Fibroblast of skin of left biceps (primary cell): Measurements from ENCODE around the gene LDB1.

Source experiments
- DNase-seq, 2 experiments: peaks; one replicate each; pipeline ENCODE4 v3.0.0-alpha.2; 2013; ENCODE audit warnings: low read depth in 2 of 2

The LDB1 gene, protein sequence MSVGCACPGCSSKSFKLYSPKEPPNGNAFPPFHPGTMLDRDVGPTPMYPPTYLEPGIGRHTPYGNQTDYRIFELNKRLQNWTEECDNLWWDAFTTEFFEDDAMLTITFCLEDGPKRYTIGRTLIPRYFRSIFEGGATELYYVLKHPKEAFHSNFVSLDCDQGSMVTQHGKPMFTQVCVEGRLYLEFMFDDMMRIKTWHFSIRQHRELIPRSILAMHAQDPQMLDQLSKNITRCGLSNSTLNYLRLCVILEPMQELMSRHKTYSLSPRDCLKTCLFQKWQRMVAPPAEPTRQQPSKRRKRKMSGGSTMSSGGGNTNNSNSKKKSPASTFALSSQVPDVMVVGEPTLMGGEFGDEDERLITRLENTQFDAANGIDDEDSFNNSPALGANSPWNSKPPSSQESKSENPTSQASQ

DNA sequence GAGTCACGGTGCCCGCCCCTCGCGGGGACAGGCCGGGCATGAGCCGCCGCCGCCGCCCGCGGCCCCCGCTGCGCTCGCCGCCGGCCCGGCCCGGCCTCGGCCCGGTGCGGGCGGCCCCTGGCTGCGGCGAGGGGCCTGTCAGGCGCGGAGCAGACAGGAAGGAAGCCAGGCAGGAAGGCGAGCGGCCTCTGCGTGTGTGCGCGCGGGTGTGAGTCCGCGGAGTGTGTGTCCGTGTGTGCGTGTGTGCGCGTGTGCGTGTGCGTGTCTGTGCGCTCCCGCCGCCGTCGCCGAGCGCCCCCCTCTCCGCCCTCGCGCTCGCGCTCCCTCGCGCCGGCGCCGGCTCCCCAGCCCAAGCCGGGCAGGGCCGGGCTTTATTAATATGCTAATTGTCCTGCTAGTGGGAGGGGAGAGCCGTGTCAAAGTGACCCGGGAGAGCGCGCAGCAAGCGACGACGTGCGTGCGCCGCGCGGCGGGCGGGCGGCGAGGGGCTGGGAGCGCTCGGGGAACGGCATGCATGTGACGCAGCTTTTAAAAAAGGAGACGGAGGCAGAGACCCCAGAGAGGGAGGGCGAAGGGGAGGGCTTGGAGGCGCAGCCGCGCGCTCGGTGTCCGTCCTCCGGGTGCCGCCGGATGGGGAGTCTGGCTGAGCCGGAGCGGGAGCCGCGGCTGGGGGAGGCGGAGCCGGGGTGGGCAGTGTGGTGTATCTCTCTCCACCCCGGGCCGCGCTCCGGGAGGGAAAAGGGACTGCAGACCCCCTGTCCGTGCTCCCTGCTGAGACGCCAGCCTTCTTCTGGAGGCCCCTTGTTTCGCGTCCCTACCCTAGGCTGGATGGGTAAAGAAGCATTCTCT, at the start of gene LDB1:
TSS of gene LDB1 (minus strand) at position 227 of the 849 bp plus-strand sequence. CDS start 258 bp downstream, outside the sequence.
- DNase-seq, result peak; percentile 67 to 68

DNA sequence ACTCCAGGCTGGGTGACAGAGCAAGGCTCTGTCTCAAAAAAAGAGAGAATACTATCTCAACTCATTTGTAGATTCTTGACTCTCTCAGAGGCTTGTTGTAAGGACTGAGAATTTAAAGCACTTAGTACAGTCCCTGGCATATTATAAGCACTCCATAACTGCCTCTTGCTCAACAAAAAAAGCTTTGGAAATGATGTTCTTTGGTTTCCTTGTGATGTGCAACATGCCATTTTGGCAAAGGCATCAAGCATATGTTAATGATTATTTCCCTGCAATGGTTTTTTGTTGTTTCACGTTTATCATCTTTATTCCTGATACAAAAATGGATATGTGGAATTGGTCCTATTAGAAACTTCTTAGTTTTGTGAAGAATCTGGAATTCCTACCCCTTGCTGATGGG, 47.7 kb upstream of the LDB1 start:
- peak; percentile 23 to 28 for DNase-seq

DNA sequence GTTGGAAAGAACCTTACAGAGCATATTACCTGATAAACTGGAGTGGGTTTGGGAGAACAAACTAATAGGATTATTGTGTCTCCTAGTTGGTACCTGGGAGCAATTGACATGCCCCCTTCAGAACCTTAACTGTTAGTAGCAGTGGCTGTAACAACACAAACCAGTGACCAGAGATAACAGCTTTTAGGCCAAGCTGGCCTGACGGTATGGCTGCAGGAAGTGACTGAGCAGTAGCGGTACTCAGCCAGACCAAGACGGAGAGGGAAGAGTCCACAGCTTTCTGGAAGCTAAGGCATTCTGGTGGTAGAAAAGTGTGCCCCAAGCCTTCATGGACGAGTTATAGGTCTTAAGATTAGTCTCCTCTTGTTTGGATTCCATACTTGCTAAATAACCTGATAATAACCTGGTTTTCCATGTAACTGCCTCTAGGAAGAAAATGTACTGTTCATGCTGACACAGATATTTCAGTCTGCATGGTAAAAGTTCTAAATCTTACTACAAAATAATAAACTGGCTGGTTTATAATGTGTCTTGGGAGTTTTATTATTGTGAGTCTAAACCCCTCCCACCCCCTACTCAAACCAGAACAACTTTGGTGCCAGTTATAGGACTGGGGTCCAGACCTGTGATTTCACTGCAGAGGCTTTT, 43.3 kb upstream of the LDB1 start:
- no peak for DNase-seq

DNA sequence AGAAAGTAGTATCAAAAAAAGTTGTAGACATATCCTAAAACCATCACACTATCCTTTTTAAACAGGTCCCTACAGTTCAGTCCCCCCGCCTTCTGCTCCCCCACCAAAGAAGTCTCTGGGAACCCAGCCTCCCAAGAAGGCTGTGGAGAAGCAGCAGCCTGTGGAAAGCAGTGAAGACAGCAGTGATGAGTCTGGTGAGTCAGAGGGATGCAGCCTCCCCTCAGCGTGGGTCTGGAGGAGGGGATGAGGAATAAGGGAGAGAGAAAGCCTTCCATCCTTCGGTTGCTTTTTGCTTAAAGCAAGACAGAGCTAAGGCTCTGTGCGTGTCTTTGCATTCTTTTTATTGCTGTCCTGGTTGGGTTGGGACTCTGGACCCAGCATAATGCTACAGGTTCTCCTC, 39.7 kb upstream of the LDB1 start:
- no peak for DNase-seq

DNA sequence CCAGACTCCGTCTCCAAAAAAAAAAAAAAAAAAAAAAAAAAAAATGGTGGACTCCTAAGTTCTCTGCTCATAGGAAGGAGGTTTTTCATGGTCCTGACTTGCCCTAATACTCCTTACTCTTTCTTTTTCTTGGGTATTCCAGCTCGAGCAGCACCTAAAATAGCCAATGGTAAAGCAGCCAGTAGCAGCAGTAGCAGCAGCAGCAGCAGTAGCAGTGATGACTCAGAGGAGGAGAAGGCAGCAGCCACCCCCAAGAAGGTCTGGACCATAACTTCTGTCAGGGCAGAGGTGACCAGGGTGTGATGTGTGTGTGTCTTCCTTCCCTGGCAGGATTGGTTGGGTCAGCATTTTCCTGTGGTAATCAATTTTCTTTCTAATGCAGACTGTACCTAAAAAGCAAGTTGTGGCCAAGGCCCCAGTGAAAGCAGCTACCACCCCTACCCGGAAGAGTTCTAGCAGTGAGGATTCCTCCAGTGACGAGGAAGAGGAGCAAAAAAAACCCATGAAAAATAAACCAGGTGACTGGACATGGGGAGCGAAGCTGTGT, 39.0 kb upstream of the LDB1 start:
- no peak for DNase-seq

DNA sequence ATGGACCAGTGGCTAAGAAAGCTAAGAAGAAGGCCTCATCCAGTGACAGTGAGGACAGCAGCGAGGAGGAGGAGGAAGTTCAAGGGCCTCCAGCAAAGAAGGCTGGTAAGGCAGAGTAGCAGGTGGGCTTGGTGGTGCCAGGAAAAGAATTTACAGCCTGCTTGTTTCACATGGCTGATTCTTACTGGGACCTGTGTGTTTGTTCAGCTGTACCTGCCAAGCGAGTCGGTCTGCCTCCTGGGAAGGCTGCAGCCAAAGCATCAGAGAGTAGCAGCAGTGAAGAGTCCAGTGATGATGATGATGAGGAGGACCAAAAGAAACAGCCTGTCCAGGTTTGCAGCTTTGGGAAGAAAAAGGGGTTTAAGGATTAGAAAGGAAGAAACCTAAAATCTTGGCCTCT, 37.1 kb upstream of the LDB1 start:
- DNase-seq, result no peak

DNA sequence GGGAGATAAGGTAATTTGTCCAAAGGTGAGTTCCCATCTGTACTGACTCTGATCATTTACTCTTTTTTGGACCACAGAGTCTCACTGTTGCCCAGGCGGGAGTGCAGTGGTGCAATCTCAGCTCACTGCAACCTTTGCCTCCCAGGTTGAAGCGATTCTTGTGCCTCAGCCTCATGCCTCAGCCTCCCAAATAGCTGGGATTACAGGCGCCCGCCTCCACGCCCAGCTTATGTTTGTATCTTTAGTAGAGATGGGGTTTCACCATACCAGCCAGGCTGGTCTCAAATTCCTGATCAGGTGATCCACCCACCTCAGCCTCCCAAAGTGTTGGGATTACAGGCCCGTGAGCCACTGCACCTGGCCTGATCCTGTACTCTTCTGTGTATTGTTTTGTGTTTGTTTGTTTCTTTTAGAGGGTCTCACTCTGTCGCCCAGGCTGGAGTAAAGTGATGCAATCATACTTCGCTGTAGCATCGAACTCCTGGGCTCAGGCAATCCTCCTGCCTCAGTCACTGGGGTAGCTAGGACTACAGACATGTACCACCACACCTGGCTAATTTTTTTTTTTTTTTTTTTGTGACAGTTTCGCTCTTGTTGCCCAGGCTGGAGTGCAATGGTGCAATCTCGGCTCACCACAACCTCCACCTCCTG, 34.4 kb upstream of the LDB1 start:
- DNase-seq, result no peak

DNA sequence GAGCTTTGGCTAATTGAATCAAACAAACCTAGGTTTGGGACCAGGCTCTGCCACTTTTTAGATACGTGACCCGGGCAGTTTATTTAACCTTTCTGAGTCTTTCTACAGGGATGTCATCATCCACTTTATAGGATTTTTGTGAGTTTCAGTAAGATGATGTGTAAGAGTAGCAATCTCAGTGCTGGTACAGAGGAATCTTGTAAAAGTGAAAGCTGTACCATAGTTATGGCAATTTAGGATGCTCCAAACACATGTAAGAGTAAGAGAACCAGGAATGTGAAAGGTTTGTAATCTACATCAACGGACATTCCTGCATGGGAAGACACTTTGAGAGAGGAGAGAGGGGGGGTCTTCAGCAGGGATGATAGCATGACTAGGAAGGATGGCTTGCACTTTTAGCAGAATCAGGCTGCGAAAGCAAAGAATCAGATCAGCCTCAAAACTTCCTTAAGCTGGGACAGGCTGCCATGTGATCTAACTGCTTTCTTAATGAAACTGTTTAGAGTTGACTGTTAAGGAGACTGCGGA, 33.0 kb upstream of the LDB1 start:
- no peak for DNase-seq

DNA sequence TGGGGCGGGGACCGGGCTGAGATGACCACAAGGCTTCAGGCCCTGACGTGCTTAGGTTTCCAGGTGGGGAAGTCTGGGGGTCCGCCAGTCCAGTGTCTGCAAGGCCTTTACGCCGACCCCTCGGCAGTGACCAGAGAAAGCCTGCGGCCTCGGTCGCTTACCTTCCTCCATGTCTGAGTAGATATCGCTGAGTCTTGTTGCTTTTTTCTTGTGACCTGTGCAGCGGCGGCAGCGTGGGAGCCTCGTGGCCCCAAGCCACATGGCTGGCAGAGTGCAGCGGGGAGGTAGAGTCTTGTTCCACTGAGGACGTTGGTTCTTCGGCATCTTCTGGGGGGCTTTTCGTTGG, 32.4 kb upstream of the LDB1 start:
- no peak for DNase-seq

DNA sequence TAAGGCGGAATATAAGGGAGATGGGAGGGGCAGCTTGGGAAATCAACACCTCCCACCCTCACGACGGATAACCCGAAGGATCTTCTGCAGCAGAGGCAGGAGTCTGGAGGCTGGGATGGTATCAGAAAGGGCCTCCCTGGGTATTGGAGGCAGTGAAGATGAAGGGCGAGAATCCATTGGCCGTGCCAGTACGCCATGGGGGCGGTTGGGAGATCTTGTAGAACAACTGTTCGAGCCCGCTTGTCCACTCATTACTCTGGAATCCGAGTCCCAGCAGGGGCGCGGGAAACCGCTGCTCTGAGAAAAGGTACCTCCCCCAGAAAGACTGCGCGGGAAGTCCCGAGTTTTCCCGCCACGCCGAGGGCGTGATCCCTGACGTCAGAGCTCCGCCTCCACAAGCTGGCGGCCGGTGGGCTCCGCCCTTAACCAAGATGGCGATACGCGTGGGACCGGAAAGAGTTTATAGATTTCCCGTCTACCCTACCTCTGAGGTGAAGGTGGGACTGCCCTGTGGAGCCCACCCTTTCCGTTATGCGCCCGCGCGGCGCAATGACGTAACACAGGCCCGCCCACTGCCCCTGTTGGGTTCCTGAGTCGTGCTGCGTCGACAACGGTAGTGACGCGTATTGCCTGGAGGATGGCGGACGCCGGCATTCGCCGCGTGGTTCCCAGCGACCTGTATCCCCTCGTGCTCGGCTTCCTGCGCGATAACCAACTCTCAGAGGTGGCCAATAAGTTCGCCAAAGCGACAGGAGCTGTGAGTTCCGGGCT, 31.8 kb upstream of the LDB1 start, which contains the start of gene NOLC1:
TSS of gene NOLC1 (plus strand) at position 616 of the 771 bp plus-strand sequence. CDS start at position 638, 22 bp downstream.
- DNase-seq, result peak; percentile 98 to 99

DNA sequence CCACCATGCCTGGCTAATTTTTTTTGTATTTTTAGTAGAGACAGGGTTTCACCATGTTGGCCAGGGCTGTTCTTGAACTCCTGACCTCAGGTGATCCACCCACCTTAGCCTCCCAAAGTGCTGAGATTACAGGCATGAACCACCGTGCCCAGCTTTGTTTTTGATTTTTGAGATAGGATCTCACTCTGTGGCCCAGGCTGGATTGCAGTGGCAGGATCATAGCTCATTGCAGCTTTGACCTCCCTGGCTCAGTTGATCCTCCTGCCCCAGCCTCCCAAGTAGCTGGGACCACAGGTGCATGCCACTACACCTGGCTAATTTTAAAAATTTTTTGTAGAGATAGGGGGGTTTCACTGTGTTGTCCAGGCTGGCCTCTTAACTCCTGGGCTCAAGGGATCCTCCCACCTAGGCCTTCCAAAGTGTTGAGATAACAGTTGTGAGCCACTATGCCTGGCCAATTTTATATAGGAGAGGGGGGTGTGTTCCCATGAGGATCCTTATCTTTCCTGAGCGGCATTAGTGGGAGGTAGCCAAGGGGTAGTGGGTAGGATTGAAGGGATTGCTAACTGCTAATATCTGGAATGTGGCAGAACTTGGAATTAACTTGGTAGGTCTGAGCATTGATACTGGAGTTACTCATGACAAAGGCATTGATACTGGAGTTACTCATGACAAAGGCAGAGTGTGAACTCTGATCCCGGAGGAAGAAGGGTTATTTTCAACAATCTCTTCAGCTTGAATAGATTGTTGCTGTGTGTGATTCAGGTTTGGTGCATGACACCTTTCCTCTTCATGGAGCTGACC, 31.0 kb upstream of the LDB1 start:
- peak in 1 of 2 experiments; percentile 21 for DNase-seq

DNA sequence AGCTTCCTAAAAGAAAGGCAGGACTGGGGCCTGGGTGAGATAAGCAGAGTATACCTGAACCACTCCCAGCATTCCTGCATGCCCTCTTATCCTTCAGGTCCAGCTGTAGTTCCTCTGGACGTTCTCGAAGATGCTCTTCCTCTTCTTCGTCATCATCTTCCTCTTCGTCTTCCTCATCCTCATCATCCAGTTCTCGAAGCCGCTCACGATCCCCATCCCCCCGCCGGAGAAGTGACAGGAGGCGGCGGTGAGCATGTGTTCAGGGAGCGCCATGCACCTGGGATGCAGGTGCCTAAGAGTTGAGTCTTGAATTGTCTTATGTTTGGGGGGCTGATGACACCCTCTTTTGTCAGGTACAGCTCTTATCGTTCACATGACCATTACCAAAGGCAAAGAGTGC, 28.1 kb upstream of the LDB1 start:
- DNase-seq, result no peak

DNA sequence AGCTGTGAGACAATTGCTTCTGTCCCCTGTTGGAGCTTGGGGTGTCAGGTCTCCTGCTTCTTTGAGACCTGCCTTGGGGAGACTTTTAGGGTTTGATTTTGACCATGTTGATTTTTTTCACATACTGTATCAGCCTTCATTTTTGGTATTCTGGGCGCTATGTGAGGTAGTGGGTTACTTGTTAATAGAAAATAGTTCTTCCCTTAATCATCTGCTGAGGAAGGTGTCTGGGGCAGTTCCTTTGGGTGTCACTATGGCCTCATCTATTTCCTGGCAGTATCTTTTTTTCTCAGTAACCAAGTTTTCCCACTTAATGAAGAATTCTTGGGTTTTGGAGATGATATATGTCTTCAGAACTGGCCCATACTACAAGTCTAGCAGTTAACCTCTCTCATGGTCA, 27.4 kb upstream of the LDB1 start:
- DNase-seq, result no peak

DNA sequence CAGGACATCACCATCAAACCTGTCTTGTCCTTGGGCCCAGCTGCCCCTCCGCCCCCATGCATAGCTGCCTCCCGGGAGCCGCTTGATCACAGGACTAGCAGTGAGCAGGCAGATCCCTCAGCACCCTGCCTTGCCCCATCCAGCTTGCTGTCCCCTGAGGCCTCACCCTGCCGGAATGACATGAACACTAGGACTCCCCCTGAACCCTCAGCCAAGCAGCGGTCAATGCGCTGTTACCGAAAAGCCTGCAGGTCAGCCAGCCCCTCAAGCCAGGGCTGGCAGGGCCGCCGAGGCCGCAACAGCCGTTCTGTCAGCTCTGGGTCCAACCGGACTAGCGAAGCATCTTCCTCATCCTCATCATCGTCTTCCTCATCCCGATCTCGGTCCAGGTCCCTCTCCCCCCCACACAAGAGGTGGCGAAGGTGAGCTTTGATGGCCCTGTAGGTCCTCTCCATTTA, 26.8 kb upstream of the LDB1 start:
- no peak for DNase-seq

DNA sequence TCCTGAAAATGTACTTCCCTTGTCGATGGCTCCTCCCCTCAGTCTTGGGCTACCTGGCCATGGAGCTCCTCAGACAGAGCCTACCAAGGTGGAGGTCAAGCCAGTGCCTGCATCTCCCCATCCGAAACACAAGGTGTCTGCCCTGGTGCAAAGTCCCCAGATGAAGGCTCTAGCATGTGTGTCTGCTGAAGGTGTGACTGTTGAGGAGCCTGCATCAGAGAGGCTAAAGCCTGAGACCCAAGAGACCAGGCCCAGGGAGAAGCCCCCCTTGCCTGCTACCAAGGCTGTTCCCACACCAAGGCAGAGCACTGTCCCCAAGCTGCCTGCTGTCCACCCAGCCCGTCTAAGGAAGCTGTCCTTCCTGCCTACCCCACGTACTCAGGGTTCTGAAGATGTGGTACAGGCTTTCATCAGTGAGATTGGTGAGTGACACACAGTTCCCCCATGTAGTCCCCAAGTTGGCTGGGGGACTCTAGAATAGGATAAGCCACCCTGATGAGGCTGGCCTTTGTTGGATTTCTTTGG, 21.5 kb upstream of the LDB1 start:
- DNase-seq, result no peak

DNA sequence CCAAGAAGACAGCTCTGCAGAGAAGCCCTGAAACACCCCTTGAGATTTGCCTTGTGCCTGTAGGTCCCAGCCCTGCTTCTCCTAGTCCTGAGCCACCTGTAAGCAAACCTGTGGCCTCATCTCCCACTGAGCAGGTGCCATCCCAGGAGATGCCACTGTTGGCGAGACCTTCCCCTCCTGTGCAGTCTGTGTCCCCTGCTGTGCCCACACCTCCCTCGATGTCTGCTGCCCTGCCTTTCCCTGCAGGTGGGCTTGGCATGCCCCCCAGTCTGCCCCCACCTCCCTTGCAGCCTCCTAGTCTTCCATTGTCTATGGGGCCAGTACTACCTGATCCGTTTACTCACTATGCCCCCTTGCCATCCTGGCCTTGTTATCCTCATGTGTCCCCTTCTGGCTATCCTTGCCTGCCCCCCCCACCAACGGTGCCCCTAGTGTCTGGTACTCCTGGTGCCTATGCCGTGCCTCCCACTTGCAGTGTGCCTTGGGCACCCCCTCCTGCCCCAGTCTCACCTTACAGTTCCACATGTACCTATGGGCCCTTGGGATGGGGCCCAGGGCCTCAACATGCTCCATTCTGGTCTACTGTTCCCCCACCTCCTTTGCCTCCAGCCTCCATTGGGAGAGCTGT, 20.9 kb upstream of the LDB1 start:
- DNase-seq, result no peak

DNA sequence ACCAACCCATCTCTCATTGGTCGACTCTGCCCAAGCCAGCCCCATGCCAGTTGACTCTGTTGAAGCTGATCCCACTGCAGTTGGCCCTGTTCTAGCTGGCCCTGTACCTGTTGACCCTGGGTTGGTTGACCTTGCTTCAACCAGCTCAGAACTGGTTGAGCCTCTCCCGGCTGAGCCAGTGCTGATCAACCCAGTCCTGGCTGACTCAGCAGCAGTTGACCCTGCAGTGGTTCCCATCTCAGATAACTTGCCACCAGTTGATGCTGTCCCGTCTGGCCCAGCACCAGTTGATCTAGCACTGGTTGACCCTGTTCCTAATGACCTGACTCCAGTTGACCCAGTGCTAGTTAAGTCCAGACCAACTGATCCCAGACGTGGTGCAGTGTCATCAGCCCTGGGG, 20.1 kb upstream of the LDB1 start:
- no peak for DNase-seq

DNA sequence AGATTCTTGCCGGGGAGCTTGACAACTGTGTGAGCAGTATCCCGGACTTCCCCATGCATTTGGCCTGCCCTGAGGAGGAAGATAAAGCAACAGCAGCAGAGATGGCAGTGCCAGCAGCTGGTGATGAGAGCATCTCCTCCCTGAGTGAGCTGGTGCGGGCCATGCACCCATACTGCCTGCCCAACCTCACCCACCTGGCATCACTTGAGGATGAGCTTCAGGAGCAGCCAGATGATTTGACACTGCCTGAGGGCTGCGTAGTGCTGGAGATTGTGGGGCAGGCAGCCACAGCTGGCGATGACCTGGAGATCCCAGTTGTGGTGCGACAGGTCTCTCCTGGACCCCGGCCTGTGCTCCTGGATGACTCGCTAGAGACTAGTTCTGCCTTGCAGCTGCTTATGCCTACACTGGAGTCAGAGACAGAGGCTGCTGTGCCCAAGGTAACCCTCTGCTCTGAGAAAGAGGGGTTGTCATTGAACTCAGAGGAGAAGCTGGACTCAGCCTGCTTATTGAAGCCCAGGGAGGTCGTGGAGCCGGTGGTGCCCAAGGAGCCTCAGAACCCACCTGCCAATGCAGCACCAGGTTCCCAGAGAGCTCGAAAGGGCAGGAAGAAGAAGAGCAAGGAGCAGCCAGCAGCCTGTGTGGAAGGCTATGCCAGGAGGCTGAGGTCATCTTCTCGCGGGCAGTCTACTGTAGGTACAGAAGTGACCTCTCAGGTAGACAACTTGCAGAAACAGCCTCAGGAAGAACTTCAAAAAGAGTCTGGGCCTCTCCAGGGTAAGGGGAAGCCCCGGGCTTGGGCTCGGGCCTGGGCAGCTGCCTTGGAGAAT, 19.3 kb upstream of the LDB1 start:
- DNase-seq, result no peak
